C4-2B (cell line): ENCODE results near the gene UGT1A3.

ENCODE experiments used
- ZFX ChIP-seq: fragments of 450-650 bp; IDR thresholded peaks from 2 replicates; pipeline ENCODE4 v1.6.1; 2017
- TF ChIP-seq, protein P1 (sequence below): fragments of 450-650 bp; conservative IDR thresholded peaks from 2 replicates; pipeline ENCODE4 v1.5.1; 2017; ENCODE audit warnings: mild to moderate bottlenecking

DNA sequence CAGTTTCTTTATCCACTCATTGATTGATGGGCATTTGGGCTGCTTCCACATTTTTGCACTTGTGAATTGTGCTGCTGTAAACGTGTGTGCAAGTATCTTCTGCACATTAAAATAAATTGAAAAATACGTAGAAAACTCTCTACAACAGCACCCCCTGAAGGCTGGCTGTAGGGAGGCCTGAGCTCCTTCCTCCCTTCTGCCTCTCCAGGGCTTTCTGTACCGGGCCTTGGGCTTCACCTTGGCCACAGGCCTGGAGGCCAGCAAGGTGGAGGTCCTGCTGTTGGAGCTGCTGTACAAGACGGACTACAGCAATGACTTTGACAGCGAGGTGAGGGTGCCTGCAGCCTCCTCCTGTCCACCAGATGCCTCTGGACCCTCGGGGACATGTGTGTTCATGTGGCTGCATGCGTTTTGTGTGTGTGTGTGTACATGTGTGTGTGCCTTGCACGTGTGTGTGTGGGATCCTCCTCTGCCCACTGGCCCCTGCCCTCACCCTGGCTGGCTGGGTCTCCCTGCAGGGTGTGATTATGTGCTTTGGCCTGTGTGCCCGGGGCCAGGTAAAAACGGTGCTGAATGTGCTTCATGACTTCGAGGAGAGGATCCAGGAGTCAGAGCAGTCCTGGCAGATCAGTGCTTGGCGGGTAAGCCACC, 78.5 kb downstream of the UGT1A3 start:
- TF ChIP-seq, protein P1, sequence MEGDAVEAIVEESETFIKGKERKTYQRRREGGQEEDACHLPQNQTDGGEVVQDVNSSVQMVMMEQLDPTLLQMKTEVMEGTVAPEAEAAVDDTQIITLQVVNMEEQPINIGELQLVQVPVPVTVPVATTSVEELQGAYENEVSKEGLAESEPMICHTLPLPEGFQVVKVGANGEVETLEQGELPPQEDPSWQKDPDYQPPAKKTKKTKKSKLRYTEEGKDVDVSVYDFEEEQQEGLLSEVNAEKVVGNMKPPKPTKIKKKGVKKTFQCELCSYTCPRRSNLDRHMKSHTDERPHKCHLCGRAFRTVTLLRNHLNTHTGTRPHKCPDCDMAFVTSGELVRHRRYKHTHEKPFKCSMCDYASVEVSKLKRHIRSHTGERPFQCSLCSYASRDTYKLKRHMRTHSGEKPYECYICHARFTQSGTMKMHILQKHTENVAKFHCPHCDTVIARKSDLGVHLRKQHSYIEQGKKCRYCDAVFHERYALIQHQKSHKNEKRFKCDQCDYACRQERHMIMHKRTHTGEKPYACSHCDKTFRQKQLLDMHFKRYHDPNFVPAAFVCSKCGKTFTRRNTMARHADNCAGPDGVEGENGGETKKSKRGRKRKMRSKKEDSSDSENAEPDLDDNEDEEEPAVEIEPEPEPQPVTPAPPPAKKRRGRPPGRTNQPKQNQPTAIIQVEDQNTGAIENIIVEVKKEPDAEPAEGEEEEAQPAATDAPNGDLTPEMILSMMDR = no peak; the same call in 1 of the 2 replicates
- TF ChIP-seq ZFX = no peak
